HG02885 (cell line): ENCODE results near the gene HOXB8.

Experiments used
- ATAC-seq: cut with Tn5 transposase; IDR thresholded peaks from one replicate; pipeline ENCODE4 v1.9.1; 2021; ENCODE audit warnings: mild to moderate bottlenecking; ENCODE audit not compliant: unreplicated experiment, poor library complexity

HOXB8 gene

DNA sequence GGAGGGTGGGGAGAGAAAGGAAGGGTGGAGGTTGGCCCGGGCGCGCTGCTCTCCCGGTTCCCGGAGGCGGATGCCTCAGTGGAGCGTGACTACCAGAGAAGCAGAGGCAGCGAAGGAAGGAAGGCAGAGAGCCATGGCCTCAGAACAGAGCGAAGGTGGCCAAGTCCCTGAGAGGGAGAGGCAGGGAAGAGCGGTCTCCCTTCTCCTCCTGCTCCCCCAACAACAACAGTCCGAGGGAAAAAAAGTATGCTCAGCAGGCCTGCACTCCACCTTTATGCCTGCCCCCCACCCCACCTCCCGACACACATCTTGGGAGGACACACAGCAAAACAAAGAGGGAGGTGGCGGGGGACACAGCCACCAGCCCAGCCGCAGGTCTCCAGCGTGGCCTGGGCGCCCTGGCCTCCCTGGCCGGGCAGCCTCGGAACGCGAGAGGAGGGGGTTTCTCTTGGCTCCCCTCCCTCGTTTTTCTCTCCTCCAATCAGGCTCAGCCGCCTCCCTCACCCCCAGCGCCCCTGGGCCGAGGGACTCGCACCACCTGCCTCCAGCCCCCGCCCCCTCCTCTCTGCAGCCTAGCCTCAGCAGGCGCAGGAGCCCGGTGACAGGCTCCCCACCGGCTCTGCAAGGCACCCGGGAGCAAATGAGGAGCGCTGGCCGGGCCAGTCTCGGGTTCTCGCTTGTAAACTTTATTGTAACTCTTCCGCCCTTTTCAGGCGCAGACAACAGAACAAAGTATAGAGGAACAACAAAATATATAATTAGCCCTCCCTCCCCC, 3.2 kb downstream of the HOXB8 start:
- no peak for ATAC-seq

DNA sequence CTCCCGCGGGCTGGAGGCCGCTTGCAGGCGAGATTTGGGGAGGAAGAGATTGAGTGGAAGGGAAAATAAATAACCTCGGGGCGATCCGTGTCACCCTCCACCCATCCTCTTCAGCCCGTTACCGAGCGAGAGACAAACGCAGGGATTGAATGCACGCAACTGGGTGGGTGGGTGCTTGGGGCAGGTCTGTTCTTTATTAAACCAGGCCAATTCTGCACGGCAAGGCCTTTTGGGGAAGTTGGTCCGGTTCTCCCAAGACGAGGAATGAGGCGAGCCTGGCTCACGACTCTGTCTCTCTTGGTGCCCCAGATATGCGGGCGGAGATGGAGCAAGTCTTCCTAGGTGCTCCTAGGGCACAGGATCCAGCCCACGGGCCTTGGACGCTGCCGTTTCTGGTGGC, 3.9 kb downstream of the HOXB8 start:
- ATAC-seq: no peak

DNA sequence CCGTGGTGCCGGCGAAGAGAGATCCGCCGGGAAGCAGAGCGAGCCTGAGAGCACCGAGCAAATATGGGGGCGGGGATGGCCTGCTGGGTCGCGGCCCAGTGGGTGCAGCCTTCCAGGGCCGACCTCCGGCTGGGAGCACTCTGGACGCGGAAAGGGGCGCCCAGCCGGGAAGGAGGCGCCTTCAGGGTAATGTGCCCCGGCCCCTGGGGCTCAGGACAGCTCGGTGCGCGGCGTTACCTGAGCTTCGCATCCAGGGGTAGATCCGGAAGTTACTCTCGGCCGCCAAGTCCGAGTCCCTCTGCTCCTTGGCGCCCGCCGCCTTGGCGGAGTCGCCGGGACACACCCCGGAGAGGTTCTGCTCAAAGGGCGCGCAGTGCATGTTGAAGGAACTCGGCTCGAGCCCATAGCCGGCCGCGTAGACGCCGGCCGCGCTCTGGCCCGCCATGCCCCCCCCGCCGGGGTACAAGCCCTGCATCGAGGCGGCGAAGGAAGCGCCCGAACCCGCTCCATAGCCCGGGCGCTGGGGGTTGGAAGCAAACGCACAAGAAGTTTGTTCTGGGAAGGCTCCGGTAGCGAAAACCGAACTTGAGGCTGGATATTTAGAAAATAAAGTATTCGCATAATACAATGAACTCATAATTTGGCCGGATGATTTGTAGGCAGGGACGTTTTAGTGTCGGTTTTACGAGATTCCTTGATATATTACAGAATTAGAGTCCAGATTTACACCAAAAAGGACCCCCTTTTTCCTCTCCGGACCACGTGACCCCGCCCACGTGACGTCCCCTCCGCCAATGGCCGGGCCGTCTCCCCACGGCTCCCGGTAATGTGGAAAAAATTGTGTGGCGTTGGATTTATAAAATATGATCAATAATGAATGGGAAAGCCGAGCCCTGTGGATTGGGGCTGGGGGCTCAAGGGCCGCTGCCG, 4.5 kb downstream of the HOXB8 start, which contains the start of gene HOXB7:
Gene HOXB7 (minus strand): TSS at position 736 of the 930 bp plus-strand sequence. CDS start 99 bp downstream, at position 637.
- ATAC-seq: no peak

DNA sequence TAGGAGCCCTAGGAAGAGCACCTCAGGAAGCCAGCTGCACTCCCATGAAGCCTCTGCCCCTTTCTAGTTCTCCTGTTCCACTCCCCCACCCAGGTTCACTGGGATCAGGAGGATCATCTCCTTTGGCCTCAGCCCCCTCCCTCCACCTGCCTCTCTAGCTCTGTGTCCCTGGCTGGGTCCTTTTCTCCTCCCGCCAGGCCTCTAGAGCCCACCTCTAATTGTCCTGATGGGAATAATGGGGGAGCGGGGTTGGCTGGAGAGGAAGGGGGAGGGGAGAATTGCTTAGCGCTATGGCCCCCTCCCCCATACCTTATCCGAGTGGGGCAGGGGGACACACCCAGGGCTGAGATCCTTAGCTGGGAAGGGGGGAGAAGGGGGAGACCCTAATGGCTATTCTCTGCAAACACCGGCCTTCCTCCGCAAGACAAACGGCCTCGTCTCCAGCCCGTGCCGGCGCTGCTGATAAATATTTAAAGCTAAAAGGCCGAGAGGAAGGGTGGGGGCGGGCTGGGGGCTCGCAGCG, 5.3 kb downstream of the HOXB8 start:
- no peak for ATAC-seq

DNA sequence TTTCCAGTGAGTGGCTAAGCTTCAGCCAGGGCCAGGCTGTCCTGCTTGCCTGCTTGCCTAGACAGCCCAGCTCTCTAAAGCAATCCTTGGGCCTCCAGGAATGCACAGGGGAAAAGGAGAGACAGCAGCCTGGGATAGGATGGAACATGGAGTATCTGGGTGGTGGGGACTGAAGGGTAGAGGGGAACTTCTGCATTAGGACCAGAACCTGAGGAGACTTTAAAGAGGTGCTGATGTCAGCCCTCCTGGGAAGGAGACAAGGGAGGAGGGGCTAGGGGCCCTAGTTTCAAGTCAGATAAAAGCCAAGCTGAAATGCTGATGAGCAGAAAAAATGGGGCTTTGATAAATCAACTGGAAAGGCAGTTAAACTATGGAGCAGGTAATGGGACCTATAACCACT, 6.1 kb downstream of the HOXB8 start:
- no peak for ATAC-seq

DNA sequence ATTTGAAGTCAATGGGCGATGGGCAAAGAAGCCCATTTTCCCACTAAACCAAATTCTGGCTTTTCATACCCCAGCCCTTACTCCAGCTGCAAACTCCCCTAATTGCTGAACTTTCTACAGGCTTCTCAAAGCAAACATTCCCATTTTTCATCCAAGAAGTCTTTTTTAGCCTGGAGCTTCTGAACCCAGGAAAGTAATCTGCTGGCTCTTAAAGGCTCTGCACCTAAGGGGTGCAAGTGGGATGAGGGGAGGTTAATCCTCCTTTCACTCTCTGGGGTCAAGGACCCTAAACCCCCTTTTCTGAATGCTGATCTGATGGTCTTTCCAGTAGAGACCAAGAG, 6.6 kb downstream of the HOXB8 start:
- no peak for ATAC-seq

DNA sequence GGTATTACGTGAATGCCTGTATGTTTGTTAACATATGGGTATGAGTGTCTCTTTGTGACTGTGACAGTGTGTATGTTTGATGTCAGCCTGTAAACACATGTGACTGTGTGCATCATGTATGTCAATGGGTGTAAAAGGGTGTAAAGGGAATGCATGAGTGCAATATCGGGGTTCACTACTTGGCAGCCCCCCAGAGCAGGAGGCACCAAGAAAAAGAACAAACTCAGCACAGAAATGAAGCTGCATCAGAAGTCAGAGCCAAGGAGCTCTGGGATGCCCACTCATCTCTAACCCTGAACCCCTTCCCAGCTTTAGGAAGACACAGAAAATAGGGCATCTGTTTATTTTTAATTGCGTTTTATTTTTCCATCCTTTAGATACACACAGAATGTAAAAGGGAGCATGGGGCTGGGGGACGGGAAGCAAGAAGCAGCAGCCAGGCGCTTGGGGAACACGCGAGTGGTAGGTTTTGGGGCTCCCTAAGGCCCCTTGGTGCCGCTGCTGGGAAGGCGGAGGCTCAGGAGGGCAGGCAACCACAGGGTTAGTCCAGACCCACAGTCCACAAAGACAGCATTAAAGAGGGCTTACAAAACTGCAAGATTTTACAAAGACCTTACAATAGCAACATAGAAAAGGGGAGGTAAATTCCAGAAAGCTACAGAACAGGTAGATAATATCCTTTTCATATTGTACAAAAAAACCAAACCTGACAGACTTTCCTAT, 8.0 kb downstream of the HOXB8 start:
- ATAC-seq: no peak

DNA sequence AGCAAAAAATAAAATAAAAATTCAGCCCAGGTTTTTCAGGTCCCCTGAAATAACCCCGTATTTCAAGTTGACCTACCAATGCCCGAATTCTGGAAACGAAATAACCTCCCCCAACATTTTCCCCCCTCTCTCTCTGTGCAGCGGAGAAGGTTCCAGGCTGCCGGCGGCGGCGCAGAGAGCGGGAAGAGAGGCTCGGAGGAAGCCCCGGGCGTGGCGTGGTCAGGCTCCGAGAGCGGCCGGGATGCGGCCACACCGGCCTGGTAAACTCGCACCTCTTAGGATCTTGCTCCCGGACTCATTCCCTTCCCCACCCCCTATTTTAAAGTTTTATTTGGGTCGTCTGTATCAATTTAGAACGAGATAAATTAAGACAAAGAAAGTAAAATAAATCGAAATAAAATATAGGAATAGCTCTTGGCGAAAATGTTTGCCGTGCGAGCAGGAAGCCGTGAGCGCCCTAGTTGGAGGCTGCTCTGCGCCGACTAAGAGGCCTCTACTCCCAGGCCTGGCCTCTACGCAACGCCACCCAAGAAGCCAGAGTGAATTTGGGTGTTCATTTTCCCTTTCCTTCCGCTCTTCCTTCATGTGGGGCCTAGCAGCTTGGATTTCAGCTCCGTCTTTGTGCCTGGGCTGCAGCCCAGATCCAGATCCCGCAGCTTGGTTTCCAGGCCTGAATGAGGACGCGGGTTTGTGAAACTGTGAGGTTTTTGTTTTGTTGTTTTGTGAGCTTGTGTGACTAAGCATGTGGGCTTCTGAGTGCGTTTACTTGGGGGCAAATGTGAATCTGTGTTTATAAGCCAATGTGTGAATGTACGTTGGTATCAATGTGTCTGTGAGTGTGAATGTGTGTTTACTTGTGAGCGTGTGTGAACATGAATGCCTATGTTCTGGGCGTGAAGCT, 8.9 kb downstream of the HOXB8 start:
- no peak for ATAC-seq

DNA sequence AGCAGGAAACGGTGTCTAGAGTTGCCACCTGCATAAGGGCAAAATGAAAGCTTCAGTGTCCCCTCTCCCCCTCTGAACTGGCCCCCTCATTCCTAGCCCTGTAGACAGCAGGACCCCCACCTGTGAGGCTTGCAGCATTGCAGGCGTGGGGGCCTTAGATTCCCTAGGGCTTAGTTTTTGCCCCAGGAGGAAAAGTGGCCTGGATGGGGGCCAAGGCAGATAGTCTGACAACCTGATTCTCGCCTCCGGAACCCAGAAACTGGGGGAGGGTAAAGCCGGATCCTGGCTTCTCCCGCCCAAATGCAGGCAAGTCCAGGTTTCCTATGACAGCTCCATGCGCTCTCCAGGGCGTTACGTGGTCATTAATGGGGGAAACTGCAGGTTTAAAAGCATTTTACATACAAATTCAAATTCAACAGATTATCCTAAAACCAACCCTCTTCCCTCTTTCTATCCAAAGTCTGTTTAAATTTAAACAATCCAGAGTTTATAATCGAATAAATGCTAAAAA, 9.6 kb downstream of the HOXB8 start:
- no peak for ATAC-seq

DNA sequence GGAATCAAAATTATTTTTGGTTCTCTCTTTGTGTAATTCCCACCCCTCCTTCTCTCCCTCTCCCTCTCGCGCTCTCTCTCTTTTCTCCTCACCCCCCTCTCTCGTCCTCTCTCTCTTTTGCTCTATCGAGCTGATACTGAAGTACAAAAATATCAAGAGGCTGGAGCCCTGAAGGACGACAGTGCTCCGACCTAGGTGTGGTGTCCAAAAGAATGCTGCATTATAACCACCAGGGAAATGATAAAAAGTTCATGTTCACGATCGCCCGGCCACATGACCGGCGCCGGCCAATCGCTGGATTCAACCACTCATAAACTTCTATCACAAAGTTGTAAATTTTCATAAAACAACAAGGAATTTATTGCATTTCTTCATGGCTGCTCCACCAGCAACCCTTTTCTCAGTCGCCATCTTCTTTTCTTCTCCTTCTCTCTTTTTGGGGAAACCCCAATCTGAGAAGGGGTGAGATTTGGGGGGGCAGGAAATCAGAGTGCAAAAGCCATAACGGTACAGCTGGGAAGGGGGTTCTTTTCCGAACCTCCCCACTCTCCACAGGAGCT, 10.2 kb downstream of the HOXB8 start, which contains the start of gene HOXB6:
Gene HOXB6 (minus strand): TSS at position 217 of the 560 bp plus-strand sequence. CDS start 6,836 bp downstream, outside the sequence.
- no peak for ATAC-seq

DNA sequence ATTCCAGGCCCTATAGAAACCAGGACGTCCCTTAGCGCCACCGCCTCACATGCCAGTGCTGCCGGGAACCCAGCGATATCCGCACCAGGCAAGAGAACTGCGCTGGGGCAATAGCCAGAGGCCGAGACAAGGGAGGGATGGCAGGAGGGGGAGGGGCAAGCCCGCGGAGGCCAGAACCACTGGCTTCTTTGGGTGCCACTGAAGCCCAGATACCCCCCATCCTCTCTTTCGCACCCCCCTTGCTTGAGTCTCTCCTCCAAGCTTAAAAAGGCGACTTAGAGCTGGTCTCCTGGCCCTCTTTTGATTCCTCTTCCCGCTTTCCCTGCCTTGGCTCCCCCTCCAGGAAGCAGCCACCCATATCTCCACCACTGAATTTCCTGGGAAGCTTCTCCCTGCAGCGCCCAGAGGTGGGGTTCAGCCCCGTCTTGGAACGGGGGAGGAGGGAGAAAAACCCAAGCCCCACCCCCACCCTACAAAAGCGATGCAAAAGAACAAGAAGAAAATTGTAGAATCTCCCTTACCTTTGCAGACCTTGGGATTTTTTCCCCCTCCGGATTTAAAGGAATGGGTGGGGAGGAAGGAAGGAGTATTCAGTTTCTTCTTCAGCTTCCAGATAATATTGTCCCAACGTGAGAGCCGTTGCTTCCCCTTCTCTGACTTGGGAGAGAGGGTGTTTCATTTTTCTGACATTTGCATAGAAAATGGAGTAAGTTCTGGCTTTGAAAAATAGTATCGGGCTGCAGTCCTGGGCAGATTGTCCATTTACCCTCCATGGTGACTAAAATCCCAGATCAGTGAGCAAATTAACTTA, 10.9 kb downstream of the HOXB8 start:
- no peak for ATAC-seq

DNA sequence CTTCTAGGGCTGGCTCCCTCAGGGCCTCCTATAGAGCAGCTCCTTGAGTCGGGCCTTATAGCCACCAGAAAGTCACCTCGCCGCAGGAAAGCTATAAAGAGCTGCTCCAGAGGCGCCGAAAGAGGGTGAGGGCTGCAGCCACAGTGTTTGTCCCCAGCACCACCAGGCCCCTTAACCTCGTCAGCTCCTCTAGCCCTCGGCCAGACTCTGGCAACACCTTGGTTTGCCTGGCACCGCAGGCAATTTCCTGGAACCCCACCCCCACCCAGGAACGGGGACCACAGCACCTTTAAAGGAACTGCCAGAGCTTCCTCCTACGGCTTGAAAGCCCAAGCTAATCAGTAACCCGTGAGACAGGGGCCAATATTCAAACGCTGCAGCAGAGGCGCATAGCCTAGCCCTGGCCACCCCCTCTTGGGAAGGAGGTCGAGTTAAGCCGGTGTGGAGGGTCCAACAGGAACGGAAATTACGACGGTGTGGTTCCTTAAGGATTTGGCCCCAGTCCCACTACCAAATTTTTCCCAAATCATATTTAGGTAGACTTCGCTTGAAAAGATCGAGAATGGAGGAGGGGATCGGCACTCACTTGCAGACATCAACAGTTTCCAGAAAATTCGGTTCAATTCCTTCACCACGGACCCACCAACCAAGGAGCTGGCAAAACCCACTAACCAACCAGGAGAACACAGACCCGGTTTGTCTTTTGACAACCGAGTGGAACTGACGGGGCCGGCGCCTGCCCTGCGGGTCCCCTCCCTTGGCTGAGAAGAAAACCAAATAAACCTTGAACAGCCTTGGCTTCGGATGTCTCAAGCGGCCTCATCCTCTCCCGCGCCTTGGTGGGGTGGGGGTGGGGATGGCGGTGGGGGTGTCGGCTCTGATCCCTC, 13.3 kb downstream of the HOXB8 start:
- no peak for ATAC-seq

DNA sequence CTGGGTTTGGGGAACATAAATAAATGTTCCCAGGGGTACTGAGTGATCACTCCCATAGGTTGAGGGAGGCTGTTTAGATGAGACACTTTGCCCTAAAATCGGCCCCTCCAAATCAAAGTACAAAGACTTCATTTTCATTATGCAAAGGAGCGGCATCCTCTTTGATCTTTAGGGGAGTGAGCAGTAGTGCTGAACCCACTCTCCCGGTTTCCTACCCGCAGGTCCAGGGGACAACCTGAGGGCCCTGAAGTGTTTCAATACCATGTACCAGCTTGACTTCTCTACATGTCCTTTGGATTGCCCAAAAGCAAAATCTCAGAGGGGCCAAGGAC, 13.9 kb downstream of the HOXB8 start:
- ATAC-seq: no peak

DNA sequence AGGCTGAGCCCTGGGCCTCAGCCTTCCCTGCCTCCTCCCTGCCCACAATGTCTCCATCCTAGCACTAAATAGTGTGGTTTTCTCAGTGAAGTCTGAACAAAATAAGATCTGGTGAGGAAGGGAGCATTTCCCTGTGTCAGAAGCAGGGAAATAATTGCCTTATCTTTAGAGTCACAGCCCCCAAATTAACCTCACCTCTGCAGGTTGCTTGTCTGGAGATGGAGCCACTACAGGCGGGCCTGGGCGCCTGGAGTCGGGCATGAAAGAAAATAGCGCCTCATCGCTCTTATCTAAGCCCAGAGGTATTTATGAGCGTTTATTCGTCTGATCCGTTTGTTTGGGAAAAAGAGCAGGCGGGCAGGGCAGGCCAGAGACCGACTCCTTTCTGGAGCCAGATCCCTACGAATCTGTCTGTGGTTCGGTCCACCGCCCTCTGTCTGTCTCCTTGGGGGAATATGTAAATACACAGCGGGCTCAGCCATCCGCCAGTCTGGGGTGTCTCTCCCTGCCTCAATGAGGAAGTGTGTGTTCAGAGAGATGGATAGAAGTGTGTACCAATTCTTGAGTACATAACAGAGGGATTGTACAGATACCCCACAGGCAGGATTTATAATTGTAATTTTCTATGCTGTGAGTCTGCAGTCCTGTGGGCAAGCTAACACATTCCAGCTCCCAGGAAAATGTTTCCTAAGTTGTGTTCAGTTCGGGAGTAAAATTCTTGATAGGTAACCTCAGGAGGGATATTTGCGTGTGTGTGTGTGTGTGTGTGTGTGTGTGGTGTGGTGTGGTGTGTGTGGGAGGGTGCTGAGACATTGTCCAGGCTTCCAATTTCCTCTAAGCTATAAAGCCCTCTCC, 14.6 kb downstream of the HOXB8 start:
- ATAC-seq: no peak

DNA sequence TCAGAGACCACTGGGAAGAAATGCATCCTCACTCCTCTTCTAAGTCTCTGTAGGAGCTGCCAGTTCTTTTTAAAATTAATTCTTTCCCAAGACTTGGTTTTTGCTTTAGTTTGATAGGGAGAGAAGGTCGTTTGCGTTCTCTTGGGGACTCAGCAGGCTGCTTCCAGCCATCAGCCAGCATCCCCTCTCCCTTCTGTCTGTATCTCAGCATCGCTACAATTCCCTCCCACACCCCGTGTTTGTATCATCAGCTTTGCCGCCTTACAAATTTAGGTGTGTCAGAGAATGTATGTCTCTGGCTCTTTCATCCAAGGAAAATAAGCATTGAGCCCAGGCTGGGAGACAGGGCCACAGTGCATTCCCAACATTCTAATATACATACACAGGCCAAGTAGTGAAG, 15.7 kb downstream of the HOXB8 start:
- no peak for ATAC-seq

DNA sequence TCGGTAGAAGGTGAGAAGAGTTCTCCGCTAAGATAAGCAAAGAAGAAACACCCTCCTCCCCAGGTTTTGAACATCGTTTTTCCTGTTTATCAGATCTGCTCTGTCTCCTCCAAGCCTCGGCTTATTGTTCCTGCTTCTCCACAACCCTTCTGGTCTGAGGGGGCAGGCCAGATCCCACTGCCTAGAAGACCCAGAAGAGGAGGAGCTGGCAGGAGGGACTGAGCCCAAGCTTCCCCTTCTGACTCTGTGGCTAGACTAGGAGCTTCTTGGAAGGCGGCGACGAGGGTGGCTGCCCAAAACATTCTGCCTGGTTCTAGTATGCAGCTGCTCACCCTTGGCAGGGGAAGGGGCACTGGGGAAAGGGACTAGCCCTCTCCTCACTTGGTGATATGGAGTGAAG, 16.4 kb downstream of the HOXB8 start:
- ATAC-seq: no peak
